ENCODE data around the gene OLFML2B. TPM values are rescaled to one million over a fixed set of nuclear protein-coding genes. Genes with fewer than 3 reads are reported as not detected.
A peak's percentile ranks its signal among the peaks of the same experiment; 100 is the strongest.

OLFML2B gene
- total RNA-seq, 1 donor from 2014 or later: 19.1 TPM

GRCh38 chr1:161956930-161957329 lies 66.7 kb downstream of the OLFML2B start:
- DNase-seq: no peak
- peaks cover 13% of the 10 kb centered on the region for H3K36me3 ChIP-seq
- H3K4me1 ChIP-seq: peaks cover 15% of the 10 kb centered on the region
- no peak for TF ChIP-seq CTCF (IDR thresholded peaks at IDR 0.05)
- intact Hi-C loops (cut with DNase I): no loop called here
- ATAC-seq: no peak
- no peaks in the 10 kb centered on the region for H3K27me3 ChIP-seq (ENCODE audit: low read depth)
- no peak overlapping the region for H3K27ac ChIP-seq
- H3K9me3 ChIP-seq: no peaks in the 10 kb centered on the region
- no peak overlapping the region for H3K4me3 ChIP-seq

- intact Hi-C loops (cut with DNase I): no loop called here
- H3K4me1 ChIP-seq: peaks cover 15% of the 10 kb centered on the region
- H3K27me3 ChIP-seq (ENCODE audit: low read depth): no peaks in the 10 kb centered on the region
- no peaks in the 10 kb centered on the region for H3K9me3 ChIP-seq
- TF ChIP-seq CTCF (IDR thresholded peaks at IDR 0.05): no peak
- DNase-seq (no peak), ATAC-seq (no peak)
- H3K4me3 ChIP-seq: no peak overlapping the region
- H3K36me3 ChIP-seq: peaks cover 13% of the 10 kb centered on the region
- H3K27ac ChIP-seq: no peak overlapping the region
These were observed 67.6 kb downstream of the OLFML2B start for GRCh38 chr1:161956097-161956496.

- DNase-seq (no peak), ATAC-seq (no peak)
- H3K27ac ChIP-seq: no peak overlapping the region
- peaks cover 13% of the 10 kb centered on the region for H3K36me3 ChIP-seq
- no peaks in the 10 kb centered on the region for H3K27me3 ChIP-seq (ENCODE audit: low read depth)
- no peak overlapping the region for H3K4me3 ChIP-seq
- H3K9me3 ChIP-seq: no peaks in the 10 kb centered on the region
- H3K4me1 ChIP-seq: peaks cover 15% of the 10 kb centered on the region
- TF ChIP-seq CTCF (IDR thresholded peaks at IDR 0.05): no peak
- intact Hi-C loops (cut with DNase I): no loop called here
These were observed 68.1 kb downstream of the OLFML2B start for GRCh38 chr1:161955606-161956005.

GRCh38 chr1:161954466-161954865 lies 69.2 kb downstream of the OLFML2B start:
- H3K4me3 ChIP-seq: no peak overlapping the region
- intact Hi-C loops (cut with DNase I): no loop called here
- no peak for DNase-seq
- peaks cover 15% of the 10 kb centered on the region for H3K4me1 ChIP-seq
- H3K36me3 ChIP-seq: peaks cover 13% of the 10 kb centered on the region
- H3K27ac ChIP-seq: no peak overlapping the region
- H3K27me3 ChIP-seq (ENCODE audit: low read depth): no peaks in the 10 kb centered on the region
- H3K9me3 ChIP-seq: no peaks in the 10 kb centered on the region
- ATAC-seq: no peak
- TF ChIP-seq CTCF (IDR thresholded peaks at IDR 0.05): no peak

GRCh38 chr1:161954050-161954449 lies 69.6 kb downstream of the OLFML2B start:
- Histone ChIP-seq H3K4me1 (peaks cover 15% of the 10 kb centered on the region), H3K27ac (no peak overlapping the region)
- ATAC-seq: peak; percentile 50 to 68

More at GRCh38 chr1:161954050-161954449, 69.6 kb downstream of the OLFML2B start:
- TF ChIP-seq CTCF (IDR thresholded peaks at IDR 0.05): no peak
- Histone ChIP-seq H3K9me3 (no peaks in the 10 kb centered on the region), H3K27me3 (ENCODE audit: low read depth) (no peaks in the 10 kb centered on the region), H3K4me3 (no peak overlapping the region), H3K36me3 (peaks cover 11% of the 10 kb centered on the region)
- no peak for DNase-seq
- intact Hi-C loops (cut with DNase I): no loop called here

All from lower lobe of right lung (tissue), 2 donors.